IgD-negative memory B cell (primary cell): ENCODE data around the gene GDF10. TPM values are rescaled to one million over a fixed set of nuclear protein-coding genes. Genes with fewer than 3 reads are reported as not detected.

ENCODE experiments used
- H3K27ac Mint-ChIP-seq, 3 donors: one replicate each; pipeline ENCODE4 v1.8.0; 2020 to 2022; ENCODE audit warnings: mild to moderate bottlenecking in 3 of 3, mixed read lengths in 3 of 3, moderate library complexity in 1 of 3
- H3K27me3 Mint-ChIP-seq: one replicate; pipeline ENCODE4 v1.8.0; 2021; ENCODE audit warnings: mixed read lengths
- H3K36me3 Mint-ChIP-seq: one replicate; pipeline ENCODE4 v1.8.0; 2020; ENCODE audit warnings: mild to moderate bottlenecking, mixed read lengths
- H3K4me1 Mint-ChIP-seq, 3 donors: one replicate each; pipeline ENCODE4 v1.8.0; 2020 to 2022; ENCODE audit warnings: mixed read lengths in 3 of 3, mild to moderate bottlenecking in 1 of 3
- H3K4me3 Mint-ChIP-seq, 4 donors: one replicate each; pipeline ENCODE4 v1.8.0; 2020 to 2022; ENCODE audit warnings: mild to moderate bottlenecking in 4 of 4, mixed read lengths in 4 of 4, moderate library complexity in 3 of 4
- H3K9me3 Mint-ChIP-seq, 3 donors: one replicate each; pipeline ENCODE4 v1.8.0; 2020 to 2021; ENCODE audit warnings: mixed read lengths in 3 of 3, mild to moderate bottlenecking in 1 of 3
- polyA plus RNA-seq: library from polyadenylated mRNA; unstranded; fragments of 300-500 nt; fragmentation: Illumina TruSeq; gene quantifications from one replicate; pipeline ENCODE4 v1.2.3, GENCODE V29; 2021

GDF10 gene
- polyA plus RNA-seq, 1 donor from 2014 or later = not detected

DNA sequence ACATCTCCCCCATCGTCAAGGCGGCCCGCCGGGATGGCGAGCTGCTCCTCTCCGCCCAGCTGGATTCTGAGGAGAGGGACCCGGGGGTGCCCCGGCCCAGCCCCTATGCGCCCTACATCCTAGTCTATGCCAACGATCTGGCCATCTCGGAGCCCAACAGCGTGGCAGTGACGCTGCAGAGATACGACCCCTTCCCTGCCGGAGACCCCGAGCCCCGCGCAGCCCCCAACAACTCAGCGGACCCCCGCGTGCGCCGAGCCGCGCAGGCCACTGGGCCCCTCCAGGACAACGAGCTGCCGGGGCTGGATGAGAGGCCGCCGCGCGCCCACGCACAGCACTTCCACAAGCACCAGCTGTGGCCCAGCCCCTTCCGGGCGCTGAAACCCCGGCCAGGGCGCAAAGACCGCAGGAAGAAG is 10.1 kb downstream of the GDF10 start:
- Mint-ChIP-seq H3K9me3 (no peaks in the 10 kb centered on the region), H3K36me3 (no peaks in the 10 kb centered on the region), H3K4me3 (no peak overlapping the region), H3K27ac (peak overlapping the region in 1 of 3 donors; percentile 73), H3K4me1 (peaks cover 0 to 2% (median 0%) of the 10 kb centered on the region in 3 donors), H3K27me3 (peaks cover 3% of the 10 kb centered on the region)

DNA sequence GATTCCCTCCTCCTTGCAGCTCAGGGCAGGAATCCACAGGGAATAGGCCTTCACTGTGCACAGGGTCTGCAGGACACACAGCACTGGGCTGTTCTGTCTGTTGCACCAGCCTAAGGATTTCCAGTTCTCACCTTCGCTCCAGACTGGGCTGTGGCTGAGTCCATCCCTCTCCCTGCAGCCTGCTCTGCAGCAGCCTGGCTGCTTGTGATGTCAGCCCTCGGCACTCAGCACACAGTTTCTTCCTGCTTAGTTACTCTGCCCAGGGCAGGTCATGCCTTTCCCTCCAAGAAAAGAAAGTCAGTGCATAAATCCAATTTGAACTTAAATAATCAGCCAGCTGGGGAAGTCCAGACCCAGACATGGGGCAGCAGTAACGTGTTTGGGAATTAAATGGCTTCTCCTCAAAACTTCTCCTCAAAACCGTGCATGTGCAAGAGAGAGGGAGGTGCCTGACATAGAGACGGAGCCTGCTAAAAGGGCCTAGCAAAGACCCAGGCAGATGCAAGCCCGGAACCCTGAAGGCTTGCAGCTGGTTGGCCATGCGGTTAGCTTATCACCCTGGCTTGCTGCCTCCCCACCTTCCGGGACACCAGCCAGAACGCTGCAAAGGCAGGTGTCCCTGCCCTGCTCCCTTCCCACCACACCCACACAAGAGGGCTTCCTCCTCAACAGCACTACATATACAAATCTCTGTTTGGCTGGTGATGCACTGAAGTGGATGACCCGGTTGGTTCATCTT is 11.4 kb downstream of the GDF10 start:
- H3K36me3 Mint-ChIP-seq = no peaks in the 10 kb centered on the region
- H3K4me1 Mint-ChIP-seq = peaks cover 0 to 2% (median 0%) of the 10 kb centered on the region in 3 donors
- peaks cover 3% of the 10 kb centered on the region for H3K27me3 Mint-ChIP-seq
- H3K27ac Mint-ChIP-seq = no peak overlapping the region
- peak overlapping the region in 1 of 4 donors; percentile 12 for H3K4me3 Mint-ChIP-seq
- H3K9me3 Mint-ChIP-seq = no peaks in the 10 kb centered on the region

DNA sequence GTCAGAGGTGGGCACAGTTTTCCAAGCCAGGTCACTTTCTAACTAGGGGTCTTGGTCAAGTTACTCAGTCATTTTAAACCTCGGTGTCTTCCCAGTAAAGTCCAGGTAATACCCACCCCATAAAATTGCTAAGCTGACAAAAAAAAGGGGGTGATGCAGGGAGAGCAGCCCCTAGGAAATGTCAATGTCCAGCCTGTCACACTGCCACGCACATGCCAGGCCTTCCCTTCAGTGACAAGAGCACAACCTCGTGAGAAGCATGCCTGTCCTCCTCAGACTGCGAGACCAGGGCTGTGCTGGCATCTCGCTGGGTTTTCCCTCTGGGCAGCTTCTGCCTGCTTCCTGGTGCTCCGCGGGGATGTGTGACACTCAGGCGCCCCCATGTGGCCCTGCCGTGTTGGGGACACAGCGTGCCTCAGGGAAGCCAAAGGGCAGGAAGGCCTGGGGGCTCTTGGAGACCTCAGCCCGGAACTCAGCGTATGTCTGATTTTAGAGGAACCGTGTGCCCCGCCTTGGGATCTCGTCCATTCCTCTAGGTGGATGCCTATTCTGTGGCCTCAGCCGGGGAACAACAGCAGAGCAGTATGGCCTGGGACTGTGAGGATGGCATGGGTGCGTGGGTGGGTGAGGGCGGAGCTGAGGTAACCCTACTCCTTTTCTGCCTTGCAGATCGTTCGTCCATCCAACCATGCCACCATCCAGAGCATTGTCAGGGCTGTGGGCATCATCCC is 12.1 kb downstream of the GDF10 start:
- H3K4me1 Mint-ChIP-seq = peaks cover 0 to 2% (median 0%) of the 10 kb centered on the region in 3 donors
- no peak overlapping the region for H3K27ac Mint-ChIP-seq
- no peaks in the 10 kb centered on the region for H3K9me3 Mint-ChIP-seq
- no peaks in the 10 kb centered on the region for H3K36me3 Mint-ChIP-seq
- no peak overlapping the region for H3K4me3 Mint-ChIP-seq
- peaks cover 3% of the 10 kb centered on the region for H3K27me3 Mint-ChIP-seq

- Mint-ChIP-seq H3K27ac (no peak overlapping the region), H3K4me1 (peaks cover 0 to 2% (median 0%) of the 10 kb centered on the region in 3 donors), H3K27me3 (peaks cover 5% of the 10 kb centered on the region), H3K9me3 (no peaks in the 10 kb centered on the region), H3K36me3 (no peaks in the 10 kb centered on the region), H3K4me3 (no peak overlapping the region)
Observed at GRCh38 chr10:47312663-47312995, 12.6 kb downstream of the GDF10 start.

DNA sequence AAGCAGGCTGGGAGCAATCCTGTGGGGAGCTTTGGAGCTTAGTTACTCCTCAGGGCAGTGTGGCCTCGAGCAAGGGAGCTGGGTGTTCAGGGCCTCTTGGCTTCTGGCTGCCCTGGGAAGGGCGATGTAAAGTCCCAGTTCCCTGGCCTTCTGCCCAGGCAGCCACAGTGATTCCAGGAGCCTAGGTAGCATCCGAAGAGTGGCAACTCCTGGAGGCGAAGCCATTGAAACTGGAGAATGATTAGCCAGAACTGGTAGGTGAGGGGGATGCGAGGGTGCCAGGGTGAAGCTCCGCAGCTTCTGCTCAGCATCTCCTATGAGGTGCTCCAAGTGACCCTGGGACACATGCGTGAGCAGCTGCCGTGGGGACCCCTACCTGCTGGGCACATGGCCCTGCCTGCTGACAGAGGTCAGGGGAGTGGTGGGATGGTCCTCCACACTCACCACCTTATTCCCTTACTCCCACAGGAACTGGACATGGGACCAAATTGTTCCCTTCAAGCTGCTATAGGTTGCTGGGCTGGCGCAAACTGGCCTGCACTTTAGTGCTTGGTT is 14.5 kb downstream of the GDF10 start:
- Mint-ChIP-seq H3K4me3 (no peak overlapping the region), H3K9me3 (no peaks in the 10 kb centered on the region), H3K4me1 (peaks cover 0 to 3% (median 2%) of the 10 kb centered on the region in 3 donors), H3K36me3 (no peaks in the 10 kb centered on the region), H3K27me3 (peaks cover 5% of the 10 kb centered on the region), H3K27ac (no peak overlapping the region)

GRCh38 chr10:47315421-47315820 is 15.4 kb downstream of the GDF10 start:
- Mint-ChIP-seq H3K4me1 (peaks cover 0 to 3% (median 2%) of the 10 kb centered on the region in 3 donors), H3K9me3 (no peaks in the 10 kb centered on the region), H3K27ac (no peak overlapping the region), H3K27me3 (peaks cover 4% of the 10 kb centered on the region), H3K4me3 (no peak overlapping the region), H3K36me3 (no peaks in the 10 kb centered on the region)

- H3K4me1 Mint-ChIP-seq = peaks cover 0 to 3% (median 0%) of the 10 kb centered on the region in 3 donors
- H3K9me3 Mint-ChIP-seq = no peaks in the 10 kb centered on the region
- peaks cover 5% of the 10 kb centered on the region for H3K27me3 Mint-ChIP-seq
- H3K36me3 Mint-ChIP-seq = no peaks in the 10 kb centered on the region
- no peak overlapping the region for H3K4me3 Mint-ChIP-seq
- H3K27ac Mint-ChIP-seq = peak overlapping the region in 1 of 3 donors; percentile 47
Observed at GRCh38 chr10:47316131-47316530, 16.1 kb downstream of the GDF10 start.

DNA sequence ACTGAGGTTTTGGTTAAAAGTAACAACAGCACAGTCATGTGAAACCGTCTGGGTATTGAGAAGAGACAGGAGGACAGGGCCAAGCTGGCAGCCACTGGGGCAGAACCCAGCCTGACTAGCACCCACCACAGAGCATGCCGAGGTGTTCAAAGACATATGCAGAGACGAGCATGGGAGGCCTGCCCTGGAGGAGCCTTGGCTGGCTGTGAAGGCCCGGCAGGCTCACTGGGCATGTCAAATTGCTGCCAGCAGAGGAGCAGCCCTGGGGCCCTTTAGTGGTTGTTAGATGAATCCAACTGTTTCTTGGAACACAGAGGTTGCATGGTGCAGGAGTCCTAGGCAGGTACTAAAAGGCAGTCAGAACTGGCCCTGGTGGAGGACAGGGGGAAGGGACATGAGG is 17.3 kb downstream of the GDF10 start:
- Mint-ChIP-seq H3K4me1 (peaks cover 0 to 3% (median 0%) of the 10 kb centered on the region in 3 donors), H3K27ac (no peak overlapping the region), H3K9me3 (no peaks in the 10 kb centered on the region), H3K4me3 (no peak overlapping the region), H3K27me3 (peaks cover 5% of the 10 kb centered on the region), H3K36me3 (no peaks in the 10 kb centered on the region)

GRCh38 chr10:47318706-47319105 is 18.7 kb downstream of the GDF10 start:
- Mint-ChIP-seq H3K27me3 (peaks cover 8% of the 10 kb centered on the region), H3K9me3 (no peaks in the 10 kb centered on the region), H3K4me3 (no peak overlapping the region), H3K27ac (no peak overlapping the region), H3K4me1 (peaks cover 0 to 3% (median 0%) of the 10 kb centered on the region in 3 donors), H3K36me3 (no peaks in the 10 kb centered on the region)

GRCh38 chr10:47319784-47320183 is 19.8 kb downstream of the GDF10 start:
- Mint-ChIP-seq H3K36me3 (no peaks in the 10 kb centered on the region), H3K27me3 (peaks cover 8% of the 10 kb centered on the region), H3K4me1 (peaks cover 0 to 3% (median 0%) of the 10 kb centered on the region in 3 donors), H3K27ac (no peak overlapping the region), H3K4me3 (no peak overlapping the region), H3K9me3 (no peaks in the 10 kb centered on the region)

DNA sequence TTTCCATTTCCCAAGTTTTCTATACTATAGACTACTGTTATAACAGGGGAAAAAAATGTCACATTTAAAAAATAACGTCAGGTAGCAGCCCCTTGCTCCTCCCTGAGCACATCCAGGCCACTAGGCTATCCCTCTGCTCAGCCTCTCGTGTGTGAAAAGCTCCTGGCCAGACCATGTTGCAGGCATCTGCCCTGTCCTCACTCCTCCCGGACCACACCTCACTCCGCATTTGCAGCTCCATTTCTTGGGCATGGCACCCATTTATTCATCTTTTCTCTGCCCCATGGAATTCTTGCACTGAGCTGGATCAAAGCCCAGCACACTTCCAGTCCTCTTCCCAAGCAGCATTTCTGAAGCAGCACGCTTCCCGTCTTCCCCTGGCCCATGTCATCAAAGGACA is 20.8 kb downstream of the GDF10 start:
- Mint-ChIP-seq H3K27me3 (peaks cover 8% of the 10 kb centered on the region), H3K27ac (no peak overlapping the region), H3K9me3 (no peaks in the 10 kb centered on the region), H3K4me1 (peaks cover 0 to 3% (median 0%) of the 10 kb centered on the region in 3 donors), H3K36me3 (no peaks in the 10 kb centered on the region), H3K4me3 (no peak overlapping the region)

DNA sequence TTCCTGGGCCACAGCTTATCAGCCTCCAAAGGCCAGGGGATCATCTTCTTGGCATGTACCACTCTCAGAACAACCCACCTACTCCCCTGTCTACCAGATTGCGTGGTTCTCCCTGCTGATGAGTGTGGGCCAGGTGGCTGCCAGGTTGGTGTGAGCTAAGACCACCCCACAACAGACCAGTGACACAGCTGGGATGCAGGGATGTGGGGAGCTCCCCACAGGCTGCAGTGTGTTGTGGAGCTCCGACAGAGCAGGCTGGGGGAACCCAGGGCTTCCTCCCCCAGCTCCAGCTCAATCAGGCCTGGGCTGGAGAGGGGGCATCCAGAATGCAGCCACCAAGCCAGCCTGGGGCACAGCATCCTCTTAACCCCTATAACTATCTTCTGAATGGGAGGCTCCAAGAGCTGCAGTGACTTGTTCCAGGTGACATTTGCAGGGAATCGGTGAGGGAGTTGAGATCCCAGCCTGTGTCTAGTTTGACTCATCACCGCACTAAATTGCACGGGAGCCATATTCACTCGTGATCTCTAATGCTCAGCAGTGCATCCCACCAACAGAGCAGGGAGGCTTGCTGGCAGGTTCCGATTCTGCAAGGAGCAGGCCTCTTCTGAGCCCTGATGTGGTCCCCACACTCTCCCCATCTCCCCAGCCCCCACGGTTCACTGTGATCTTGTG is 21.7 kb downstream of the GDF10 start:
- no peak overlapping the region for H3K27ac Mint-ChIP-seq
- H3K27me3 Mint-ChIP-seq = peaks cover 8% of the 10 kb centered on the region
- no peaks in the 10 kb centered on the region for H3K36me3 Mint-ChIP-seq
- no peak overlapping the region for H3K4me3 Mint-ChIP-seq
- peaks cover 0 to 3% (median 0%) of the 10 kb centered on the region in 3 donors for H3K4me1 Mint-ChIP-seq
- H3K9me3 Mint-ChIP-seq = no peaks in the 10 kb centered on the region

DNA sequence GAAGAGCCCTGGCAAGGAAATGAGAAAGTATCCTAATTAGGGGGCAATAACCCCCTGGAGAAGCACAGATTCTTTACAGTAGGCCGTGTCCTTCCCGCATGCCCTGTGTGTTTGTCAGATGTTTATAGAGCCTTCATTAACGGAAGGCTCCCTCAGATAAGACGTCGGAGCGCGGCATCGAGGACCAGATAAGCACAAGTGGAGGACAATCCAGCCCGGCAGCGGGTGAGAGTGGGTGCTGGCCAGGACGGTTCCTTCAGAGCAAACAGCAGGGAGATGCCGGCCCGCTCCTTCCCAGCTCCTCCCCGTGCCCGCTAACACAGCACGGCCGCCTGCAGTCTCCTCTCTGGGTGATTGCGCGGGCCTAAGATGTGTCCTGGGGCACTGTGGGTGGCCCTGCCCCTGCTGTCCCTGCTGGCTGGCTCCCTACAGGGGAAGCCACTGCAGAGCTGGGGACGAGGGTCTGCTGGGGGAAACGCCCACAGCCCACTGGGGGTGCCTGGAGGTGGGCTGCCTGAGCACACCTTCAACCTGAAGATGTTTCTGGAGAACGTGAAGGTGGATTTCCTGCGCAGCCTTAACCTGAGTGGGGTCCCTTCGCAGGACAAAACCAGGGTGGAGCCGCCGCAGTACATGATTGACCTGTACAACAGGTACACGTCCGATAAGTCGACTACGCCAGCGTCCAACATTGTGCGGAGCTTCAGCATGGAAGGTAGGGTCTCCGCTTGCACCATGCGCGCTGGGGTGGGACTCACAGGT is 22.5 kb downstream of the GDF10 start, which contains the start of gene GDF2:
Gene GDF2, plus strand, starts transcription at position 155 of the 762 bp plus-strand sequence. Its CDS starts 215 bp downstream, at position 370.
- H3K36me3 Mint-ChIP-seq = no peaks in the 10 kb centered on the region
- no peaks in the 10 kb centered on the region for H3K9me3 Mint-ChIP-seq
- H3K4me3 Mint-ChIP-seq = no peak within 1 kb of the TSS
- peaks cover 6% of the 10 kb centered on the region for H3K27me3 Mint-ChIP-seq
- no peak within 1 kb of the TSS for H3K27ac Mint-ChIP-seq
- peaks cover 0 to 3% (median 0%) of the 10 kb centered on the region in 3 donors for H3K4me1 Mint-ChIP-seq

DNA sequence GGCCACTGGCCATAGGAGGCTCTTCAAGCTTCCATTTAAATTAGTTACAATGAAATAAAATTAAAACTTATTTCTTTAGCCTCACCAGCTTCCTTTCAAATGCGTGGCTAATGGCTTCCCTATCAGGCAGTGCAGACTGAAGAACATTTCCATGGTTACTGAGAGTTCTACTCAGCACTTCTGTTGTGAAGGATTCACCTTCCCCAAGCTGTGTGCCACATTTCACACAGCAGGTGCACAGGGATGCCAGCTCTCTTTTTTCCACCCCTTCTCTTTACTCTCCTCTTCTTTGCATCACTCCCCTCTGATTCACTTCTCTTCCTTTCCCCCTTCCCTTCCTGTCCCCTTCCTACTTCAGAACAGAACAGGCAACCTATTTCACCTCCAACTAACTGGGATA is 23.1 kb downstream of the GDF10 start:
- no peak overlapping the region for H3K27ac Mint-ChIP-seq
- peaks cover 0 to 7% (median 0%) of the 10 kb centered on the region in 3 donors for H3K4me1 Mint-ChIP-seq
- H3K4me3 Mint-ChIP-seq = no peak overlapping the region
- peaks cover 0 to 1% (median 0%) of the 10 kb centered on the region in 3 donors for H3K9me3 Mint-ChIP-seq
- no peaks in the 10 kb centered on the region for H3K36me3 Mint-ChIP-seq
- peaks cover 6% of the 10 kb centered on the region for H3K27me3 Mint-ChIP-seq
